Thymus (tissue), 11 donors: ENCODE measurements around the gene ASIC4. TPM values are rescaled to one million over a fixed set of nuclear protein-coding genes. Genes with fewer than 3 reads are reported as not detected.

Experiments used
- DNase-seq, 9 donors: peaks; one replicate each; pipeline ENCODE4 v3.0.0-alpha.2; 2013; ENCODE audit warnings: low spot score in 9 of 9, low read depth in 6 of 9, missing footprints in 1 of 9
- H3K27ac ChIP-seq, 2 donors: one replicate each; pipeline ENCODE4 v1.5.1; 2013; ENCODE audit warnings: control low read depth in 1 of 2, low read depth in 1 of 2, low read length in 1 of 2, mild to moderate bottlenecking in 1 of 2, moderate library complexity in 1 of 2
- H3K27me3 ChIP-seq, 2 donors: one replicate each; pipeline ENCODE4 v1.5.1; 2013; ENCODE audit warnings: low read length in 1 of 2; ENCODE audit not compliant: control insufficient read depth in 2 of 2, insufficient read depth in 1 of 2
- H3K36me3 ChIP-seq, 2 donors: one replicate each; pipeline ENCODE4 v1.5.1; 2013; ENCODE audit warnings: low read length in 1 of 2, mild to moderate bottlenecking in 1 of 2, moderate library complexity in 1 of 2; ENCODE audit not compliant: control insufficient read depth in 2 of 2, insufficient read depth in 2 of 2
- H3K4me1 ChIP-seq, 2 donors: one replicate each; pipeline ENCODE4 v1.5.1; 2013; ENCODE audit warnings: low read length in 2 of 2; ENCODE audit not compliant: control insufficient read depth in 2 of 2, insufficient read depth in 2 of 2
- H3K4me3 ChIP-seq, 2 donors: one replicate each; pipeline ENCODE4 v1.5.1; 2013; ENCODE audit warnings: low read length in 2 of 2, control low read depth in 1 of 2, mild to moderate bottlenecking in 1 of 2
- H3K9me3 ChIP-seq, 2 donors: one replicate each; pipeline ENCODE4 v1.5.1; 2013; ENCODE audit warnings: low read length in 1 of 2, mild to moderate bottlenecking in 1 of 2; ENCODE audit not compliant: control insufficient read depth in 2 of 2, insufficient read depth in 1 of 2
- WGBS: extraction: QIAGEN DNeasy Blood & Tissue Kit; methylation state at CpG from one replicate; pipeline ENCODE4 v1.1.7; 2013; 5-methylcytosine and 5-hydroxymethylcytosine counted together
- polyA plus RNA-seq: library from polyadenylated mRNA; stranded (reverse); fragments of 200-250 nt; gene quantifications from one replicate; pipeline ENCODE4 v1.2.3, GENCODE V29; 2013
- total RNA-seq: library from RNA; stranded (reverse); fragments of 120-200 nt; gene quantifications from one replicate; pipeline ENCODE4 v1.2.4, GENCODE V29; 2013
- donor health status: healthy.

ASIC4 gene
- total and polyA plus RNA-seq, 2 donors: 0.05 to 0.23 TPM

DNA sequence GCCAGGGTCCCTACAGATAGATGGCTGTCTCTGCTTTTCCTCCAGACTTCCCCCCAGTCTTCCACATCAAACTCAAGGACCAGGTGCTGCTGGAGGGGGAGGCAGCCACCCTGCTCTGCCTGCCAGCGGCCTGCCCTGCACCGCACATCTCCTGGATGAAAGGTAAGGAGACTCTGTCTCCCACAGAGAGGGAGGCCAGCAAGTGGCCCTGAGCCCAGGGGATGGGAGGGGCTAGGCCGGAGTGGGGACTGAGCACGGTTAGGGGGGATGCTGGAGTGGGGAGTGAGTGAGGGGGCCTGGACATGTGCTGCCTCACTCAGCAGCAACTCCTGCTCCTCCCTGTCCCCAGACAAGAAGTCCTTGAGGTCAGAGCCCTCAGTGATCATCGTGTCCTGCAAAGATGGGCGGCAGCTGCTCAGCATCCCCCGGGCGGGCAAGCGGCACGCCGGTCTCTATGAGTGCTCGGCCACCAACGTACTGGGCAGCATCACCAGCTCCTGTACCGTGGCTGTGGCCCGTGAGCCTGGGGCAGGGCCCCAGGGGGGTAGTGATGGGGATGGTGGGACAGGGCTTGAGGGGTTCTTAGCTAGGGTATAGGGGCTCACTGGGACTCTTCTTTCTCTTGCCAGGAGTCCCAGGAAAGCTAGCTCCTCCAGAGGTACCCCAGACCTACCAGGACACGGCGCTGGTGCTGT, 26.0 kb upstream of the ASIC4 start:
- peaks cover 0 to 2% of the 10 kb centered on the region in 2 donors for H3K4me1 ChIP-seq
- H3K9me3 ChIP-seq: peaks cover 0 to 1% of the 10 kb centered on the region in 2 donors
- no peaks in the 10 kb centered on the region for H3K36me3 ChIP-seq
- no peak overlapping the region for H3K27ac ChIP-seq
- 91% methylated on average over 17 of the region's 17 CpGs for WGBS
- H3K27me3 ChIP-seq: peaks cover 40 to 98% of the 10 kb centered on the region in 2 donors
- DNase-seq: no peak
- H3K4me3 ChIP-seq: no peak overlapping the region

GRCh38 chr2:219488844-219489194, 25.5 kb upstream of the ASIC4 start:
- H3K27me3 ChIP-seq: peaks cover 37 to 98% of the 10 kb centered on the region in 2 donors
- peaks cover 0 to 1% of the 10 kb centered on the region in 2 donors for H3K9me3 ChIP-seq
- WGBS: 92% methylated on average over 14 of the region's 14 CpGs
- H3K4me3 ChIP-seq: no peak overlapping the region
- DNase-seq: no peak
- H3K36me3 ChIP-seq: no peaks in the 10 kb centered on the region
- H3K27ac ChIP-seq: no peak overlapping the region
- H3K4me1 ChIP-seq: peaks cover 0 to 2% of the 10 kb centered on the region in 2 donors

GRCh38 chr2:219489315-219489714, 25.0 kb upstream of the ASIC4 start:
- Histone ChIP-seq H3K36me3 (no peaks in the 10 kb centered on the region), H3K4me3 (no peak overlapping the region), H3K27ac (no peak overlapping the region), H3K27me3 (peaks cover 32 to 98% of the 10 kb centered on the region in 2 donors), H3K9me3 (peaks cover 0 to 1% of the 10 kb centered on the region in 2 donors), H3K4me1 (no peaks in the 10 kb centered on the region)
- WGBS: 88% methylated on average over 9 of the region's 9 CpGs
- DNase-seq: no peak

DNA sequence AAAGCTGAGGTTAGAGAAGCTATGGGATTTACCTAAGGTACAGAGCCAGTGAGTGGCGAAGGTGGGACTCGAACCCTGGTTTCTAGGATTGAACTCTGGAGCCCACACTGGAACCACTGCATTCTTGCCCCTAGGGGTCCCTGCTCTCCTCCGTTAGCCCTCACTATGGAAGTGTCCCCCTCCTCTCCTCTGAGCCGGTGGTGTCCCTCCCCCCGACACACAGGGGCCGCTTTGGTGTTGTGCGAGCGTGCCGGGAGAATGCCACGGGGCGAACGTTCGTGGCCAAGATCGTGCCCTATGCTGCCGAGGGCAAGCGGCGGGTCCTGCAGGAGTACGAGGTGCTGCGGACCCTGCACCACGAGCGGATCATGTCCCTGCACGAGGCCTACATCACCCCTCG, 24.1 kb upstream of the ASIC4 start:
- peaks cover 0 to 1% of the 10 kb centered on the region in 2 donors for H3K9me3 ChIP-seq
- H3K27me3 ChIP-seq: peaks cover 28 to 98% of the 10 kb centered on the region in 2 donors

GRCh38 chr2:219490600-219491130, 23.6 kb upstream of the ASIC4 start:
- H3K9me3 ChIP-seq: peaks cover 0 to 1% of the 10 kb centered on the region in 2 donors
- peaks cover 27 to 98% of the 10 kb centered on the region in 2 donors for H3K27me3 ChIP-seq
- 93% methylated on average over 10 of the region's 10 CpGs for WGBS
- peaks cover 0 to 4% of the 10 kb centered on the region in 2 donors for H3K4me1 ChIP-seq
- H3K27ac ChIP-seq: no peak overlapping the region
- H3K36me3 ChIP-seq: no peaks in the 10 kb centered on the region
- no peak overlapping the region for H3K4me3 ChIP-seq
- DNase-seq: no peak

More for the DNA sequence above, 24.1 kb upstream of the ASIC4 start:
- no peak for DNase-seq
- no peak overlapping the region for H3K27ac ChIP-seq
- H3K4me3 ChIP-seq: no peak overlapping the region
- no peaks in the 10 kb centered on the region for H3K4me1 ChIP-seq
- 92% methylated on average over 23 of the region's 23 CpGs for WGBS
- H3K36me3 ChIP-seq: no peaks in the 10 kb centered on the region

GRCh38 chr2:219491278-219491963, 22.9 kb upstream of the ASIC4 start:
- Histone ChIP-seq H3K9me3 (peaks cover 0 to 1% of the 10 kb centered on the region in 2 donors), H3K27me3 (peaks cover 28 to 98% of the 10 kb centered on the region in 2 donors), H3K27ac (no peak overlapping the region)

GRCh38 chr2:219492575-219492974, 21.7 kb upstream of the ASIC4 start:
- Histone ChIP-seq H3K27me3 (peaks cover 29 to 98% of the 10 kb centered on the region in 2 donors), H3K36me3 (no peaks in the 10 kb centered on the region), H3K9me3 (peaks cover 1 to 6% of the 10 kb centered on the region in 2 donors), H3K27ac (no peak overlapping the region), H3K4me1 (peaks cover 4 to 15% of the 10 kb centered on the region in 2 donors), H3K4me3 (no peak overlapping the region)
- DNase-seq: no peak
- 80% methylated on average over 20 of the region's 20 CpGs for WGBS

More at GRCh38 chr2:219491278-219491963, 22.9 kb upstream of the ASIC4 start:
- peaks cover 0 to 8% of the 10 kb centered on the region in 2 donors for H3K4me1 ChIP-seq
- no peak overlapping the region for H3K4me3 ChIP-seq
- DNase-seq: no peak
- no peaks in the 10 kb centered on the region for H3K36me3 ChIP-seq
- WGBS: 87% methylated on average over 14 of the region's 14 CpGs

- DNase-seq: no peak
- Histone ChIP-seq H3K27ac (no peak overlapping the region), H3K4me3 (no peak overlapping the region), H3K4me1 (peaks cover 4 to 20% of the 10 kb centered on the region in 2 donors), H3K36me3 (no peaks in the 10 kb centered on the region), H3K9me3 (peaks cover 1 to 11% of the 10 kb centered on the region in 2 donors), H3K27me3 (peaks cover 33 to 98% of the 10 kb centered on the region in 2 donors)
- WGBS: 95% methylated on average over 5 of the region's 5 CpGs
Observed at GRCh38 chr2:219493086-219493485, 21.2 kb upstream of the ASIC4 start.

GRCh38 chr2:219494952-219495530, 19.2 kb upstream of the ASIC4 start:
- Histone ChIP-seq H3K4me3 (no peak overlapping the region), H3K36me3 (no peaks in the 10 kb centered on the region), H3K27me3 (peaks cover 34 to 85% of the 10 kb centered on the region in 2 donors), H3K4me1 (peaks cover 9 to 37% of the 10 kb centered on the region in 2 donors), H3K27ac (no peak overlapping the region), H3K9me3 (peaks cover 1 to 16% of the 10 kb centered on the region in 2 donors)
- WGBS: 32% methylated on average over 10 of the region's 10 CpGs
- DNase-seq: no peak
